Transverse colon (tissue), 4 donors: ENCODE results near the gene C1orf115.

Experiments used
- CTCF ChIP-seq, 5 experiments: fragments of 200-600 bp in 3 of 5; fragments of 450-650 bp in 2 of 5; sonication (generic) in 3 of 5; IDR thresholded peaks; 1 replicate in 2 of 5; 2 replicates in 3 of 5; pipeline ENCODE4 v1.5.1; 2016 to 2017; ENCODE audit warnings: antibody characterized with exemption in 5 of 5, inconsistent platforms in 3 of 5, mild to moderate bottlenecking in 2 of 5, moderate library complexity in 1 of 5
- POLR2A ChIP-seq: fragments of 450-650 bp; IDR thresholded peaks from one replicate; pipeline ENCODE4 v1.6.1; 2016; ENCODE audit warnings: antibody characterized with exemption, mild to moderate bottlenecking, moderate library complexity
- POLR2AphosphoS5 ChIP-seq, 3 donors: sonication (generic); formaldehyde crosslinking; IDR thresholded peaks; one replicate each; pipeline ENCODE4 v1.6.1; 2016; ENCODE audit warnings: antibody characterized with exemption in 3 of 3

GRCh38 chr1:220710333-220710732 is 20.2 kb downstream of the C1orf115 start:
- TF ChIP-seq POLR2A, result no peak
- no peak for TF ChIP-seq POLR2AphosphoS5 (IDR thresholded peaks at IDR 0.05)
- no peak for TF ChIP-seq CTCF (IDR thresholded peaks at IDR 0.05)
